ENCODE data around the gene ABCC3.

DNA sequence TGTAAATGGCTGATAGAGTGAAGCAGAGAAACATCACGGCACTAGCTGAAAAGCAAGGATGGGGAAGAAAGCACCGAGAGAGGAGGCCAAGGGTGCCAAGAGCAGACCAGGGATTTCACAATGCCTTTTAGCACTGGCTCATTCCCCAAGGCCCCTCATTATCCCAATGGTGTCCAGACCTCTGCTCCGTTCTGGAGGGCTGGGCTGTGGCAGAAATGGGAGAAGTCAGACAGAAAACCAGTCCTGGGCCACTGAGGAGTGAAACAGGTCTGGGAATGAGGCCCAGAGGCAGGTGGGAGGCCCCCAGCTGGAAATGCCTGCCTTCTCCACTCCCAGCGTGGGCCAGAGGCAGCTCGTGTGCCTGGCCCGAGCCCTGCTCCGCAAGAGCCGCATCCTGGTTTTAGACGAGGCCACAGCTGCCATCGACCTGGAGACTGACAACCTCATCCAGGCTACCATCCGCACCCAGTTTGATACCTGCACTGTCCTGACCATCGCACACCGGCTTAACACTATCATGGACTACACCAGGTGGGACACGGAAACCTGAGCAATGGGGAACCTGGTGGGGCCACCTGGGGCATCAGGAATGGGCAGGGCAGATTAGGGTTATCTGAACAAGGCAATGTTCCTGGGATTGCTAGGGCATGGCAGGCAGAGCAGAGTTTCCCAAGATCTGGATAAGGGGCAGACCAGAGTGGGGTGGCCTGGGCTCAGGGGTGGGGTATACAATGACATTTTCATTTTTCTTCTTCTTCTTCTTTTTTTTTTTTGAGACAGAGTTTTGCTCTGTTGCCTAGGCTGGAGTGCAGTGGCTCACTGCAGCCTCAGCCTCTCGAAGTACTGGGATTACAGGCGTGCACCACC lies 52.8 kb downstream of the ABCC3 start:
- TF ChIP-seq, protein P1, sequence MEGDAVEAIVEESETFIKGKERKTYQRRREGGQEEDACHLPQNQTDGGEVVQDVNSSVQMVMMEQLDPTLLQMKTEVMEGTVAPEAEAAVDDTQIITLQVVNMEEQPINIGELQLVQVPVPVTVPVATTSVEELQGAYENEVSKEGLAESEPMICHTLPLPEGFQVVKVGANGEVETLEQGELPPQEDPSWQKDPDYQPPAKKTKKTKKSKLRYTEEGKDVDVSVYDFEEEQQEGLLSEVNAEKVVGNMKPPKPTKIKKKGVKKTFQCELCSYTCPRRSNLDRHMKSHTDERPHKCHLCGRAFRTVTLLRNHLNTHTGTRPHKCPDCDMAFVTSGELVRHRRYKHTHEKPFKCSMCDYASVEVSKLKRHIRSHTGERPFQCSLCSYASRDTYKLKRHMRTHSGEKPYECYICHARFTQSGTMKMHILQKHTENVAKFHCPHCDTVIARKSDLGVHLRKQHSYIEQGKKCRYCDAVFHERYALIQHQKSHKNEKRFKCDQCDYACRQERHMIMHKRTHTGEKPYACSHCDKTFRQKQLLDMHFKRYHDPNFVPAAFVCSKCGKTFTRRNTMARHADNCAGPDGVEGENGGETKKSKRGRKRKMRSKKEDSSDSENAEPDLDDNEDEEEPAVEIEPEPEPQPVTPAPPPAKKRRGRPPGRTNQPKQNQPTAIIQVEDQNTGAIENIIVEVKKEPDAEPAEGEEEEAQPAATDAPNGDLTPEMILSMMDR (conservative IDR thresholded peaks at IDR 0.05 in 1 of 2, IDR thresholded peaks at IDR 0.05 in 1 of 2; ENCODE audit: low read depth in 1 of 2, low read length in 2 of 2) = no peak
- no peak for TF ChIP-seq EZH2 (IDR thresholded peaks at IDR 0.05; ENCODE audit: low read length, missing control alignments)
